HTR-8/SVneo (cell line): ENCODE results near the gene ARID3B.
A peak's percentile ranks its signal among the peaks of the same experiment; 100 is the strongest.
"Not testable (repeated sequence)": the region's sequence is repeated elsewhere in the genome, so short reads cannot be mapped to it uniquely, and the experiment has no call there.

Source experiments
- DNase-seq: peaks from one replicate; pipeline ENCODE4 v3.0.0; 2011; ENCODE audit warnings: low spot score, mixed read lengths; ENCODE audit not compliant: insufficient read length
- FAIRE-seq: peaks from 2 replicates; lab custom pipeline; 2011; peaks lifted over from hg19 to GRCh38; lab: Jason Lieb, UNC

Gene ARID3B

GRCh38 chr15:74618841-74619596 lies 78.0 kb downstream of the ARID3B start:
- no peak for FAIRE-seq

GRCh38 chr15:74619916-74620635 lies 79.1 kb downstream of the ARID3B start:
- DNase-seq (no peak), FAIRE-seq (no peak)

More at GRCh38 chr15:74618841-74619596, 78.0 kb downstream of the ARID3B start:
- DNase-seq = no peak

DNA sequence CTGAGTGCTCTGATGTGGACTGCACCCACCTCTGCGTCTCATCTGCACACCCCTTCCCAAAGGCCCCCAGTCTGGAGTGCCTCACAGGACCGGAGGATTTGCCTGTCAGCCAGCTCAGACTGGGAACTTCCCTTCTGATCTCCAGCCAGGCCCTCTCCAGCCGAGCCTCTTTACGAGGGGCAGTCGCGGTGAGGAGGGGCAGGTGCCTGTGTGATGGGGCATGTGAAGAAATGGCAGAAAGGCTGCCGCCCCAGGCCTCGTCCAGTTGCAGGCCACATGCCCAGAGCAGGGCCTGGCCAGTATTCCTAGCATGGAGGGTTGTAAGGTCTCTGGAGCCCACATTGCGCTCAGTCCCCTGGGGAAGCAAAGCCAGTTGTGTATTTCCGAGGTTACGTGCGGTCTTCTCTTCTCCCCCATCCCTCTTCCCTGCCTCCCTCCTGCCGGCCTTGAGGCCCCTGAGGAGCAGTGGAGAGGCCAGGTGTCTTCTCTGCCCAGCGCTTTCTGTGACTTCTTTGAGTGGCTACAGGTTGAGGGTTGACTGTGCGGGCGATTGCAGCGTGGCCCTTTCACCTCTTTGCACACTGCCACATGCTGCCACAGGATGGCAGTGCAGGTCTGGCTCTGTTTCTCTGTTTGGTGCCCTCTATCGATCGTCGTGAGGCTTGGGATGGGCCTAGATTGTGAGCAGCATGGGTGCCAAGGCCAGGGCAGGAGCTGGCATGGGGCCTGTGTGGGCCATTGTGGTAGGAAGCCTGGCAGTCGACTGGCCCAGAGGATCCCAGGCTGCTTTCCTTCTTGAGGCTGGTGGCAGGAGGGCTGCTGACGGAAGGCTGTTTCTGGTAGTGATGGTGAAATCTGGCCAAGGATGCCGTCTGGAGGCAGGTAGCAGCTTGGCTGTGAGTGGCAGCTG lies 79.9 kb downstream of the ARID3B start:
- DNase-seq = peak; percentile 74
- peak; percentile 4 for FAIRE-seq

GRCh38 chr15:74621546-74621920 lies 80.5 kb downstream of the ARID3B start:
- DNase-seq = no peak
- no peak for FAIRE-seq

GRCh38 chr15:74621936-74622335 lies 80.9 kb downstream of the ARID3B start:
- FAIRE-seq = no peak
- no peak for DNase-seq

DNA sequence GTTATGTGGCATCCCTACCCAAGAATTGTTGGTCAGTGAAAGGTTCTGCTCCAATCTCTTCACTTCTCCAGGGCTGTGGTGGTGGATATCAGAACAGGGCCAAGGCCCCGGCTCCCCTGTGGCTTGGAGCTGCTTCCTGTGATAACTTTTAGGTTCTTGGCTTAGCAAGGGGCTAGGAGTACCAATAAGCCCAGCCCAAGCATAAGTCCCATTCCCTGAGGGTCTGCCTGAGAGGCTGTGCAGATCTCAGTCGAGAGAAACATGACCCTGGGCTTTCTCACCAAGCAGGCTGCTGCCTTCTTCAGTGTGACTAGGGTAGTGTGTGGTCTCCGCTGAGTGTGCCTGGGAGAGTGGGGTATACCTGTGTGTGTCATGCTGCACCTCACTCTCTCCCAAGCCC lies 81.7 kb downstream of the ARID3B start:
- no peak for FAIRE-seq

DNA sequence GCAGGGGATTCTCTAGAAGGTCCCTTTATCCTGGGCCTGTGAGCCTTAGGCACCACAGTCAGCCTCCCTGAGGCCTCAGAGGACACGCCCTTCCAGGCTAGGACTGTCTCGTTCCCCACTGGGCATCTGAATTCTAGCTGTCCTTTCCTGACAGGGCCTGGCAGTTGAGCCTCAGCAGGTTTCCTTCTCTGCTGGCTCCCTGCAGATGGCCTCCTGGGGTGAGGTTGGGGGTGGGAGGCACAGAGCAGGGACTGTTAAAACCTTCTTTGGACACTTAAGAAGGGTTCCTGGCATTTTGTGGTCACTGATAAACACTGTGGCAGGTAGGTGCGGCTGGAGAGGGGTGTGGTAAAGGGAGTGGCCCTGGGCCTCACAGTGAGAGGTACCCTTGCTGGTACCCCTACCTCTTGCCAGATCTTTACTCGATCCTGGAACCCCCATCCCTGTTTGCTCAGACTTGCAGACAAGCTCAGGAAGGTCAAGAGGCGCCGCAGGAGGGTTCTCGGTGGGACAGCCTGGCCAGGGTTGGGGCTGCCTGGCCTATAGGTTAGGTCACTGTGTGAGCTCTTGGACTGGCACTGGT lies 83.1 kb downstream of the ARID3B start:
- FAIRE-seq (no peak), DNase-seq (no peak)

More for the DNA sequence above, 81.7 kb downstream of the ARID3B start:
- DNase-seq = no peak

DNA sequence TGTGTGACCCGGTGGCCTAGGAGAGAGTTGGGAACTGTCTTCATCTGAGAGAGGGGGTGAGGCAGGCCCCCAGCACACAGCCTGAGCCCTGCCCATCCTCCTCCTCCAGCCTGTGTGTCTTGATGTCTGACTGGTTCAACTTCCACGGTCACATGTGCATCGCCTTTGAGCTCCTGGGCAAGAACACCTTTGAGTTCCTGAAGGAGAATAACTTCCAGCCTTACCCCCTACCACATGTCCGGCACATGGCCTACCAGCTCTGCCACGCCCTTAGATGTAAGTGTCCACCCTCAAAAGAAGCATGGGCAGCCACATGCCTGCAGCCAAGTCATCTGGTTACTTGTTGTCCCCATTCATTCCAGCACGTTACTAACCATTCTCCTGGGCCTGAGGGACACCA lies 84.7 kb downstream of the ARID3B start:
- DNase-seq (no peak), FAIRE-seq (no peak)

- FAIRE-seq (no peak), DNase-seq (no peak)
Observed at GRCh38 chr15:74626336-74626735, 85.3 kb downstream of the ARID3B start.

- FAIRE-seq (no peak), DNase-seq (no peak)
Observed at GRCh38 chr15:74626752-74627692, 86.0 kb downstream of the ARID3B start.

GRCh38 chr15:74627766-74628165 lies 86.7 kb downstream of the ARID3B start:
- FAIRE-seq (no peak), DNase-seq (no peak)

- FAIRE-seq = no peak
- DNase-seq = no peak
Observed at GRCh38 chr15:74628199-74628598, 87.2 kb downstream of the ARID3B start.

DNA sequence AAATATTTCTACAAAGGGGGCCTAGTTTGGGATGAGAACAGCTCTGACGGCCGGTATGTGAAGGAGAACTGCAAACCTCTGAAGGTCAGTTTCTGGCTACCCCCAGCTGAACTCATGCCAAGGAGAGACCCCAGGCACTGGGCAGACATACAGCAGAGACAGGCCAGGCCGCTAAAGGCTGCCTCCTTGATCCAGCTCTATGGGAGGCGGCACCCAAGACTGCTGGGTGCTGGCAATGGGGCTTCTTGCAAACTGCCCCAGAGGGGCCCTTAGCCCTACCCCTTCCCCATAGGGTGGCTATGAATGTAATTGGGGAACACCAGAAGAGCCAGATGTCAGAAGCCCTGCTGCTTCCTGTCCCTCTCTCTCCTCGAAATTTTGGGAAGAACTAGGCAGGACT lies 87.9 kb downstream of the ARID3B start:
- FAIRE-seq (no peak), DNase-seq (no peak)

DNA sequence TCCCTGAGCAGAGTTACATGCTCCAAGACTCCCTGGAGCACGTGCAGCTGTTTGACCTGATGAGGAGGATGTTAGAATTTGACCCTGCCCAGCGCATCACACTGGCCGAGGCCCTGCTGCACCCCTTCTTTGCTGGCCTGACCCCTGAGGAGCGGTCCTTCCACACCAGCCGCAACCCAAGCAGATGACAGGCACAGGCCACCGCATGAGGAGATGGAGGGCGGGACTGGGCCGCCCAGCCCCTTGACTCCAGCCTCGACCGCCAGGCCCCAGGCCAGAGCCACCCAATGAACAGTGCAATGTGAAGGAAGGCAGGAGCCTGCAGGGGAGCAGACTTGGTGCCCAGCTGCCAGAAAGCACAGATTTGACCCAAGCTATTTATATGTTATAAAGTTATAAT lies 88.7 kb downstream of the ARID3B start:
- FAIRE-seq, DNase-seq: not testable (repeated sequence)

DNA sequence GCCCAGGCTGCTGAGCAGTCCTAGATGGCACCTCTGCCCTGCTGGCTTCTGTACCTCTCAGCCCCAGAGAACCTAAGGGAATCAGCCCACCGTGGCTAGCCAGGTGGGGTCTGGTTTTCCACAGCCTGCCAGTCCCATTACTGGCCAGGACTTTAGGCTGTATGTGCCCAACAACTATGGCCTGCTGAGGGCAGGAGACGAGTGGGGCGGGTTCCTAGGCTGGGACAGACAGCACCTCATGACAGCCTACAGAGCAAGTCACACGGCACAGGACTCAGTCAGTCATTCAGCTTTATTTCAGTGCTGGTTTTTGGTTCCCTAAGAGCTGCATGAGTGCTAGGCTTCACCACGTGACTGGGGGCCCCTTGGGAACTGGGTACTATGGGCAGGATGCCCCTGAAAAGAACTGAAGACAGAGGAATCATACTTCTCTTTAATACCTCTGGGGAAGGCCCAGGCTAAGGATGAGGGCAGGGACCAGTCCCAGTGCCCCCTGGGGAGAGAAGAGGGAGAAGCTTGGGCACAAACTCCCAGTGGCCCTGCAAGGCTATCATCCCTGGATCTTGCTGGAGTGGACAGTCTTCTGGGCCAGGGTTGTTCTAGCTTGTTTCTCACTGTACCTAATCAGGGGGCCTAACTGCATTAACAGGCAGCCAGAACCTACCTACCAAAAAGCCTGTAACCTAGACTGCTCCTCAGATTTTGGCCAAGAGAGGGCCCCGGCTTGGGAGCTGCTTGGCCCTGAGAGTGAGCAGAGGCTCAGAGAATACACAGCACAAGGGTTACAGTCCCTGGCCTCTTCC lies 89.5 kb downstream of the ARID3B start:
- FAIRE-seq (no peak), DNase-seq (no peak)

- FAIRE-seq (no peak), DNase-seq (no peak)
Observed at GRCh38 chr15:74631087-74631385, 90.0 kb downstream of the ARID3B start.

DNA sequence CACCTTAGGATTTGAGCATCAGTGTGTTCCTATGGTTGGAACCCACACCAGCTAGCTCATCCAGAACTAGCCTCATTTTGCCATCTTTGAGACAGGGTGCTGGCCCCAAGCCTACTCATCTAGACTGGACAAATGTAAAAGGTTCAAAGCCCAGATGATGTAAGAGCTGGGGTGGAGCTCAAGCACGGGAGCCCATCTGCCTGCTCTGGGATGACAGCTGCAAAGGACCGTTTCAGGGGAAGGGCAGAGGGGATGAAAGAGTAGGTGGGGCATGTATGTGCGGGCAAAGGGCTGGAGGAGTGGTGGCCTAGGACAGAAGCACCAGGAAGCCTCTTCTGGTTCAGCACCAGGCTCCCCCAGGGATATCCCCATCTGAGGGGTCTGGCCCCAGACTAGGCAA lies 90.4 kb downstream of the ARID3B start:
- DNase-seq (no peak), FAIRE-seq (no peak)

DNA sequence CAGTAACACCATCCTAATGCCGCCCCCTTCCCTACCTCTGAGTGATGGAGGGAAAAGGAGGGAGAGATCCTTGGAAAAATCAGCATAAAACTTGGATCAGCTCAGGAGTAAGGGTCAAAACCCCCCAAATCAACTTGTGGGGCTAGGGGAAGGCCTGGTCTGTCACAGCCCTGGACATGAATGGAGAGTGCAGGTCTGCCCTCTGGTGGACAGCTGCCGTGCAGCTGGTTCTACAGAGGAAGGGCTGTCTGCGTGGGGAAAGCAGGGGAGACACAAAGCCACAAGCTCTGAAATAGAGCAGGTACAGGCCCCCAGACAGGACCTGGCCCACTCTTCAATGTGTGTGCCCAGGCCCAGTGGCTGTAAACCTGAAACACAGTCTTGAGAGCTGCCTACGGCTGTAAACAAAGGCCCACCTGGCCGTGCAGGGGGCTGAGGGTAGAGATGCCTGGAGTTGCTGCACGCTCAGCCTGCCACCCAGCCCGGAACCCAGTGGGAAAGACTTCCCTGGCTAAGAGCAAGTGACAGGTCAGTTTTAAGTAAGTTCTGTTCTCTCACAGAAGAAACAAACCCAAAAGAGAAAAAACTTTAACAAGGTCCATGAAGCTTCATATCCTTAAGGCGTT lies 91.0 kb downstream of the ARID3B start:
- FAIRE-seq = no peak
- DNase-seq = peak; percentile 76
